ENCODE data around the gene WAS.

GRCh38 chrX:48703228-48703627, 19.6 kb downstream of the WAS start:
- TF ChIP-seq, protein P1, sequence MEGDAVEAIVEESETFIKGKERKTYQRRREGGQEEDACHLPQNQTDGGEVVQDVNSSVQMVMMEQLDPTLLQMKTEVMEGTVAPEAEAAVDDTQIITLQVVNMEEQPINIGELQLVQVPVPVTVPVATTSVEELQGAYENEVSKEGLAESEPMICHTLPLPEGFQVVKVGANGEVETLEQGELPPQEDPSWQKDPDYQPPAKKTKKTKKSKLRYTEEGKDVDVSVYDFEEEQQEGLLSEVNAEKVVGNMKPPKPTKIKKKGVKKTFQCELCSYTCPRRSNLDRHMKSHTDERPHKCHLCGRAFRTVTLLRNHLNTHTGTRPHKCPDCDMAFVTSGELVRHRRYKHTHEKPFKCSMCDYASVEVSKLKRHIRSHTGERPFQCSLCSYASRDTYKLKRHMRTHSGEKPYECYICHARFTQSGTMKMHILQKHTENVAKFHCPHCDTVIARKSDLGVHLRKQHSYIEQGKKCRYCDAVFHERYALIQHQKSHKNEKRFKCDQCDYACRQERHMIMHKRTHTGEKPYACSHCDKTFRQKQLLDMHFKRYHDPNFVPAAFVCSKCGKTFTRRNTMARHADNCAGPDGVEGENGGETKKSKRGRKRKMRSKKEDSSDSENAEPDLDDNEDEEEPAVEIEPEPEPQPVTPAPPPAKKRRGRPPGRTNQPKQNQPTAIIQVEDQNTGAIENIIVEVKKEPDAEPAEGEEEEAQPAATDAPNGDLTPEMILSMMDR (IDR thresholded peaks at IDR 0.05; ENCODE audit: poor library complexity, severe bottlenecking): no peak
- TF ChIP-seq MXI1 (conservative IDR thresholded peaks at IDR 0.05; ENCODE audit: poor library complexity, severe bottlenecking) (no peak), POLR2AphosphoS5 (IDR thresholded peaks at IDR 0.05) (no peak), EZH2 (IDR thresholded peaks at IDR 0.05; ENCODE audit: borderline replicate concordance, insufficient read depth, low read length, poor library complexity, severe bottlenecking) (no peak)

Measured in neural cell (in vitro differentiated cells).